ENCODE measurements around the gene TMCC2. TPM values are rescaled to one million over a fixed set of nuclear protein-coding genes. Genes with fewer than 3 reads are reported as not detected.

Gene TMCC2
- total and polyA plus RNA-seq, 2 of the 8 experiments (the other 6 are each of a cell fraction or from before 2014, with no cell fraction given): 6.7 to 6.8 TPM

GRCh38 chr1:205312866-205313562, 85.3 kb downstream of the TMCC2 start:
- no peak for DNase-seq (ENCODE audit: low read depth in 1 of 2, low spot score in 2 of 2)
- Histone ChIP-seq H3K9me3 (ENCODE audit: insufficient read depth in 2 of 2, low read depth in 1 of 2, low read length in 1 of 2) (no peaks in the 10 kb centered on the region), H2BK20ac (ENCODE audit: low read length) (peak overlapping the region; percentile 9; the same call in 1 of the 2 replicates), H2BK12ac (ENCODE audit: low read depth, low read length) (peak overlapping the region; percentile 63), H4K5ac (ENCODE audit: insufficient read length, low read depth, low read length) (peak overlapping the region; percentile 96), H3K4me1 (replicated peaks in 1 of 4; ENCODE audit: control insufficient read depth in 3 of 4, insufficient read depth in 4 of 4, low read length in 3 of 4) (peaks cover 24 to 46% (median 37%) of the 10 kb centered on the region in 4 experiments), H3K56ac (replicated peaks; ENCODE audit: insufficient read length, low read depth, low read length) (peak overlapping the region; percentile 74), H3K18ac (ENCODE audit: extremely low read depth, low read length) (peak overlapping the region; percentile 86), H2AFZ (ENCODE audit: low read length) (no peak overlapping the region), H2BK120ac (replicated peaks; ENCODE audit: low read depth, low read length) (peak overlapping the region; percentile 88), H3K14ac (ENCODE audit: insufficient read length) (peak overlapping the region; percentile 94), H3K23ac (ENCODE audit: insufficient read length) (no peak overlapping the region), H3K4me2 (ENCODE audit: insufficient read depth in 1 of 2, low read depth in 2 of 2, low read length in 2 of 2) (peak overlapping the region; percentile 66 to 81), H3K79me2 (ENCODE audit: control insufficient read depth in 1 of 2, insufficient read depth in 2 of 2, low read length in 2 of 2) (peaks cover 33 to 78% of the 10 kb centered on the region in 2 experiments), H2AK5ac (ENCODE audit: low read depth, low read length) (peak overlapping the region; percentile 24; the same call in 1 of the 2 replicates), H4K91ac (replicated peaks; ENCODE audit: insufficient read length, low read length) (peak overlapping the region; percentile 96), H3K27ac (ENCODE audit: low read depth, low read length) (peak overlapping the region; percentile 91), H2BK5ac (ENCODE audit: low read depth, low read length) (peak overlapping the region; percentile 94), H4K8ac (ENCODE audit: extremely low read depth, insufficient read depth, low read length) (peak overlapping the region; percentile 93; the same call in 1 of the 2 replicates), H3K27me3 (replicated peaks in 1 of 4; ENCODE audit: control insufficient read depth in 3 of 4, extremely low read depth in 1 of 4, insufficient read depth in 3 of 4, low read length in 3 of 4) (no peaks in the 10 kb centered on the region), H3K4ac (replicated peaks; ENCODE audit: insufficient read length, low read depth, low read length) (peak overlapping the region; percentile 93), H2BK15ac (ENCODE audit: low read length) (peak overlapping the region; percentile 10; the same call in 1 of the 2 replicates), H3K9ac (replicated peaks in 1 of 4; ENCODE audit: extremely low read depth in 1 of 4, low read depth in 3 of 4, low read length in 3 of 4) (peak overlapping the region in 3 of 4 experiments; percentile 56 to 65 (median 64); a peak in 6 of 7 replicates), H3K36me3 (ENCODE audit: control insufficient read depth in 2 of 4, insufficient read depth in 4 of 4, low read length in 3 of 4) (peaks cover 23 to 40% (median 37%) of the 10 kb centered on the region in 4 experiments), H3K4me3 (ENCODE audit: extremely low read depth in 1 of 4, insufficient read depth in 2 of 4, low read depth in 3 of 4, low read length in 4 of 4) (peak overlapping the region in 2 of 4 experiments; percentile 6 to 46; a peak in 4 of 8 replicates), H3K23me2 (ENCODE audit: low read depth, low read length) (no peaks in the 10 kb centered on the region; the same call in 1 of the 2 replicates), H4K20me1 (replicated peaks in 1 of 2; ENCODE audit: control insufficient read depth in 1 of 2, insufficient read depth in 2 of 2, low read length in 2 of 2) (peaks cover 9 to 27% of the 10 kb centered on the region in 2 experiments), H3K79me1 (ENCODE audit: low read depth, low read length) (peaks cover 44% of the 10 kb centered on the region)
- CTCF ChIA-PET (ENCODE audit: partially characterized antibody): interaction anchor here (0.6 to 67.1 kb wide), 10 partner anchors 9 to 1176 kb away, joined by 3 to 2424 read pairs (median 5); partner anchors contain the start of gene NUAK2
- no peak for FAIRE-seq
- POLR2A ChIA-PET (ENCODE audit: partially characterized antibody): interaction anchor here (0.8 to 7.5 kb wide), 11 partner anchors 10 to 169 kb away, joined by 3 to 124 read pairs (median 6); partner anchors contain the start of gene NUAK2
- WGBS, 2 experiments (ENCODE audit: extremely low coverage in 1 of 2, insufficient coverage in 1 of 2, insufficient read length in 1 of 2, insufficient replicate concordance in 2 of 2, low coverage in 1 of 2, low lambda C conversion rate in 2 of 2, missing lambda C conversion rate in 1 of 2): 80% methylated on average over 10 of the region's 10 CpGs; no CpG with 5 or more reads in 1 of the 2 experiments
- no peak for TF ChIP-seq SP4 (IDR thresholded peaks at IDR 0.05; ENCODE audit: low read length)
- TF ChIP-seq CBX8 (IDR thresholded peaks at IDR 0.05; ENCODE audit: borderline replicate concordance, low read depth, low read length): no peak
- no peak for TF ChIP-seq RFX5 (IDR thresholded peaks at IDR 0.05; ENCODE audit: borderline replicate concordance, low read depth, low read length)
- TF ChIP-seq TAF7 (optimal IDR thresholded peaks at IDR 0.05; ENCODE audit: borderline replicate concordance, low read depth, low read length): no peak
- no peak for TF ChIP-seq ATF2 (IDR thresholded peaks at IDR 0.05; ENCODE audit: low read length)
- TF ChIP-seq POU5F1 (IDR thresholded peaks at IDR 0.05; ENCODE audit: low read depth, low read length): no peak
- no peak for TF ChIP-seq TAF1 (IDR thresholded peaks at IDR 0.05; ENCODE audit: low read depth, low read length)
- no peak for TF ChIP-seq NANOG (IDR thresholded peaks at IDR 0.05; ENCODE audit: insufficient read depth, low read depth, low read length, poor library complexity, severe bottlenecking)
- TF ChIP-seq RXRA (IDR thresholded peaks at IDR 0.05; ENCODE audit: insufficient read depth, low read depth, low read length): no peak

Data from H1 (cell line).